GM19463 (cell line): Measurements from ENCODE around the gene CRYBG3.
"Not testable (repeated sequence)": the region's sequence is repeated elsewhere in the genome, so short reads cannot be mapped to it uniquely, and the experiment has no call there.

Experiments used
- ATAC-seq: cut with Tn5 transposase; IDR thresholded peaks from one replicate; pipeline ENCODE4 v1.9.1; 2021; ENCODE audit warnings: mild to moderate bottlenecking, moderate library complexity; ENCODE audit not compliant: unreplicated experiment

The CRYBG3 gene

GRCh38 chr3:97895216-97895615 lies 73.4 kb downstream of the CRYBG3 start:
- peak; percentile 76 for ATAC-seq

- ATAC-seq = no peak
These were observed 74.3 kb downstream of the CRYBG3 start for GRCh38 chr3:97896129-97896528.

- no peak for ATAC-seq
These were observed 74.7 kb downstream of the CRYBG3 start for GRCh38 chr3:97896547-97896946.

GRCh38 chr3:97899331-97899730 lies 77.5 kb downstream of the CRYBG3 start:
- ATAC-seq = no peak

DNA sequence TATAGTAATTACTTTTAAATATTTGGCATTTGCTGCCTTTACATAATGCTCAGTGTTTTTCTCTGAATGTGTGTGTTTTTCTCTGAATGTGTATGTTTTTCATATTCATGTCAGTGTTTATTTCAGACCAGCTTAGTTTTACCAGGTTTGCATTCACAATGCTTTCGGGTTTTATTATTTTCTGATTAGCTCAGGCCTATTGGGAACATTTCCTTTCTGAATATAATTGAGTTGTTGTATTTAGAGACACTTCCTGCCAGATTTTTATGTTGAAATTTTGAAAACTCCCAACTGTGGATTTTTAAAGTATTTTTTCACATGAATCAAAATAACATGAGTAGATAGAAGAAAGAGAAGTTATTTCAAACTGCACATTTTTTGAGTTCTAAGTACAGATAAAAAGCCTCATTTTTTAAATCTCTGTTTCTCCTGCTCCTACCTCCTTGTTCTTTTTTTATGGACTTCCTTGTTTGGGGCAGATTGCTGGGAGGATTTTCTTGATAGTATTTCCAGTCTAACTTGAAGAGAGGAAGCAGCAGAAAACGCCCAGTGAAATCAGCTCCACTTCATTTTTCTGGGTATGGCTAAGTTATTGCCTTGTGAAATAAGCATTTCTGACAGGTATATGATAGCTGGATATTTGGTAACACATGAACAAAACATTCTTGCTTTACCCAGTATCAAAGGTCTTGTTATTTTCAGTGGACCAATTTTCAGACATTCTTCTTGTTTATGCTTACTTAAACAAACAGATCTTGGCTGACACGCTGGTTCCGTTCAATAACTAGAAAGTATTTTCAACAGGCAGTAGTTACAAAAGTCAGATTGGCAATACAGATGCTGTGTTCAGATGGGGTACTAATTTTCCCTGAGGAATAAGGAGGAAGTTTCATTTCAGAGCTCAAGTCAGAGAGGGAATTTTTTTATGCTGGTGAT lies 79.8 kb downstream of the CRYBG3 start:
- ATAC-seq = no peak

DNA sequence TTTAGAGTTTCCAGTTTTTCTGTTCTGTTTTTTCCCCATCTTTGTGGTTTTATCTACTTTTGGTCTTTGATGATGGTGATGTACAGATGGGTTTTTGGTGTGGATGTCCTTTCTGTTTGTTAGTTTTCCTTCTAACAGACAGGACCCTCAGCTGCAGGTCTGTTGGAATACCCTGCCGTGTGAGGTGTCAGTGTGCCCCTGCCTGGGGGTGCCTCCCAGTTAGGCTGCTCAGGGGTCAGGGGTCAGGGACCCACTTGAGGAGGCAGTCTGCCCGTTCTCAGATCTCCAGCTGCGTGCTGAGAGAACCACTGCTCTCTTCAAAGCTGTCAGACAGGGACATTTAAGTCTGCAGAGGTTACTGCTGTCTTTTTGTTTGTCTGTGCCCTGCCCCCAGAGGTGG lies 88.0 kb downstream of the CRYBG3 start:
- not testable (repeated sequence) for ATAC-seq

DNA sequence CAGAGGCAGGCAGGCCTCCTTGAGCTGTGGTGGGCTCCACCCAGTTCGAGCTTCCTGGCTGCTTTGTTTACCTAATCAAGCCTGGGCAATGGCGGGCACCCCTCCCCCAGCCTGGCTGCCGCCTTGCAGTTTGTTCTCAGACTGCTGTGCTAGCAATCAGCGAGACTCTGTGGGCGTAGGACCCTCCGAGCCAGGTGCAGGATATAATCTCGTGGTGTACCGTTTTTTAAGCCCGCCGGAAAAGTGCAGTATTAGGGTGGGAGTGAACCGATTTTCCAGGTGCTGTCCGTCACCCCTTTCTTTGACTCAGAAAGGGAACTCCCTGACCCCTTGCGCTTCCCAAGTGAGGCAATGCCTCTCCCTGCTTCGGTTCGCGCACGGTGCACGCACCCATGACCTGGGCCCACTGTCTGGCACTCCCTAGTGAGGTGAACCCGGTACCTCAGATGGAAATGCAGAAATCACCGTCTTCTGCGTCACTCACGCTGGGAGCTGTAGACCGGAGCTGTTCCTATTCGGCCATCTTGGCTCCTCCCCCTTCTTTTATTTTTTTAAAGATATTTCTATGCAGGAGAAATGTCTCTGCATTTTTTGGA lies 88.5 kb downstream of the CRYBG3 start:
- ATAC-seq = not testable (repeated sequence)

DNA sequence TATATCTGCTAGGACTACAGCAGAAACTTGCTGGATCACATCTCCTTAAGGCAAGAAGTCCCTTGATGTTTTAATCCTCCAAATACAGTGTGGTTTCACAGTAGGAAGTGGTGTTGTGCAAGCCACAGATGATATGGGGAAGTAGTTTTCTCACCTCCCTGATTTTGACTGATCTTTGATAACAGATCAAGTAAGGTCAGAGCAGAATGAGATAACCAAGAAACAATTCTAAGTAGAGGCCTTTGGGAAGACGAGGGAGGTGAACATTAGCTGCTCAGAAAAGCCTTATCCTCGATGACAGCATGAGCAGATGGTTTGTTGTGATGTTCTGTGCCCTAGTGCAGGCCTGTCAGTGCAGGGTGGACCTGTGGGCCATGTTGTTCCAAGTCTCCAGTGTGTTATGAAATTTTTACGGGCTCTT lies 89.1 kb downstream of the CRYBG3 start:
- ATAC-seq = no peak

DNA sequence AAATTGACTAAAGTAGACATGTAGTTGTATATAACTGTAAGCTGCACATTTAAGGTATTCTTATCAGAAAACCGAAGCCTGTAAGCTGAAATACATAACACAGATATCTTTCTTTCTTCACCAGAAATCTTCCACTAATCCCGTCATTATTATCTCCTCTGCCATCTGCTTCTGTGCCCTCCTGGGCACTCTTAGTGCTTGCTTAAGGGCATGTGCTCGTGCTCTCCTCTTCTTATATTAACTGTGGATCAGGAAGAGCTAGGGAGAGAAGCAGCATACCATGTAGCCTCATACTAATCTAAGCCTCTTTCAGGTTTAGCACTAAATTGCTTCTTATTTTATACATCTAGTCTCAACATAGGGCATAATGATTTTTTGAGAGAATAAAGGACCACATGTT lies 89.6 kb downstream of the CRYBG3 start:
- ATAC-seq = no peak

GRCh38 chr3:97914388-97914787 lies 92.6 kb downstream of the CRYBG3 start:
- ATAC-seq = no peak

DNA sequence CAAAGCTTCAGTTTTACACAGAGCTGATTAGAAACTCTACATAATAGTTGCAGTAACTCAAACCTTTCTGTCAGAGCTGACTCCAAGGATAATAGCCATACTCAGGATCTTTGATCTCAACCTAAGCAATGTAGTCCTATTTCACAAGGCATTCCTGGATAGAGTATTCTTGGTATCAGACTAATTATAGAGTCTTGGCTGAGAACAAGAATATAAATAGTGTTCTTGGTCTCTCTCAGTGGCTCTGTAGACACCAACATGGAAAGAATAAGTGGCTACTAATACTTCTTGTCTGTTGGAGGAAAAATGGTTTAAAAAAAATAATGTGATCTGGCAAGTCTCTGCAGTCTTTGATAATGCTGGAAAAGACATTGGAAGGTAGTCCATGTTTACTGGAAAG lies 94.8 kb downstream of the CRYBG3 start:
- ATAC-seq = no peak

DNA sequence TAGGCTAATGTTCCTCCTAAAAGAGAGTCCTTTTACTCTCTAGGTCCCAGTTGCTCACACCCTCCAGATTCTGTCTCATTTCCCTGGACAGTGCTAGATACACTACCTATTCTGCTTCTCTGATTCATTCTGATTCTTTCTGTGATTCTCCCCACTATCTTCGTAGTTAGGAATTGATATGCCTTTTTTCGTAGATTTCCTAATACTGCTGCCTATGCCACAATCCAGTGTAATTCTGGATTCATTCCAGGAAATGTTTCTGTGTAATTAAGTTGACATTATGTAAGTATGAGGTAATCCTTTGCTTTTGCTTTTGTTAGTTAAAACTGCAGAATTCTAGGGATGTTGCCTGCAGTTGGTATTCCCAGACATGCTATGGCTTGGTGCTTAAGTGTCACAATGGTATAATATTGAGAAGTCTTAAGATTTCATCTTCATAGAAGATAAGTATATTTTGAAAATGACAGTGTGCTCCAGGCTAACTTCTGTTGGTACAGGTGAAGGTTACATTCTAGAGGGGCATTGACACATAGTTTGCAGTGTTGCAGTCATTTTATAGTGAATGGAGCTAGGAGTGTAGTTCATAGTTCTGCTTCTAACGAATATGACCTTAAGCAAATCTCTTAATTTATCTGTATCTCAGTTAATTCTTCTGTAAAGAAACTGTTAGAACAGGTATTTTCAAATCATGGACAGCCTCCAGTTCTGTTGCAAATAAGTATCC lies 96.2 kb downstream of the CRYBG3 start:
- ATAC-seq = no peak

DNA sequence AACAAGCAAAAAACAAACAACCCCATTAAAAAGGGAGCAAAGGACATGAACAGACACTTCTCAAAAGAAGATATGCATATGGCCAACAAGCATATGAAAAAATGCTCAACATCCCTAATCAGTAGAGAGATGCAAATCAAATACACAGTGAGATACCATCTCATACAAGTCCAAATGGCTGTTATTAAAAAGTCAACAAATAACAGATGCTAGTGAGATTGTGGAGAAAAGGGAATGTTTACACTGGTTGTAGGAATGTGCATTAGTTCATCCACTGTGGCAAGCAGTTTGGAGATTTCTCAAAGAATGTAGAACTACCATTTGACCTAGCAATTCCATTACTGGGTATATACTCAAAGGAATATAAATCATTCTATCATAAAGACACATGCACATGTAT lies 105.9 kb downstream of the CRYBG3 start:
- ATAC-seq = no peak

DNA sequence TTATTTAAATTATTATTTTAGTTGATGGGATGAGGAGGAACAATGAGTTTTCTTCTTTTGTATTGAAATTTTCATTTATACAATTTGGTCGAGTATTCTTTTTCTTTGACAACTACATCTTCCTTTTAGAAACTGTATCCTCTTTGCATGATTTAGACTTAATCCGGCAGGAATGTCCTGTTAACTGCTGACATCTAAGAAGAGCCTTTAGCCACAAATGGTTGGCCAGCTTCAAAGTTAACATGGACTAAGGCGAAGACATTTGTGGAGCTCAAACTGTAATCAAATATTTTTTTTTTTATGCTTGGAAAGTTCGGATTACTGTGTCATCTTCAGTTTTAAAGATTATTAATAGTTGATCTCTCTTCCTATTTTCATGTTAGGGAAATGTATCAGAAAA lies 107.2 kb downstream of the CRYBG3 start:
- ATAC-seq = no peak

GRCh38 chr3:97930018-97930417 lies 108.2 kb downstream of the CRYBG3 start:
- no peak for ATAC-seq

DNA sequence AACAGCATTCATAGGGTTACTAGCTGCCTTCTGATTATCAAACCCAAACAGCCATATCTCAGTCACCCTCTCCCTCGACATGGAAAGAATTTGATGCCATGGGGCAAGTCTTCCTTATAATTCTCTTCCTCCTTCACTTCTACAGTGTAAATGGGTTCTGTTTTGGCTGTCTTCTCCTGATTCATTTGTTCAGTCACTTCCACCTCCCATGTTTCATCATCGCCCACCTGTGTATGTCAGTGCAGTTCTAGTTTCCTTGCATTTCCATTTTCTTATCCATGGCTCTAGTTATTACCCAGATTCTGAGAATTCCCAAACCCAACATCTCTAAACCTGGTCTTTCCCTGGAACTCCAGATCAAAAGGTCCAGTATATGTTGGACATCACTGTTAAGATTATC lies 109.4 kb downstream of the CRYBG3 start:
- no peak for ATAC-seq

DNA sequence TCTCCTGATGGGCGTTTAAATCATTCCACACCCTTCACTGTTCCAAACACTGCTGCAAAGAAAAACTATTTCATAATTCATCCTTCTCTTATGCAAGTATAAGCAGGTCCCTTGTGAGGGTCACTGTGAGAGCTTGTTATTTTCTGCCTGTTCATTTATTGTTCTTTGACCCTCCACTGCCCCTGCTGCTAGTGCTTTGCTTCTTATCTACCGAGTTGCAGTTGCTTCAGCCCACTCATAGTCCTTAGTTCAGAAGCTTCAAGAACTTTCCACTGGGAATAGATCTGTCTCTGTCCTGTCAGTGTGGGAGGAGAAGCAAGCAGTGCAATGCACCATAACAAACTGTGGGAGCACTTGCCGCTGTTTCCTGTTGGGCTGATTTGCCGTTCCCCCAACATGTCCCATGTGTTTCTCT lies 110.6 kb downstream of the CRYBG3 start:
- no peak for ATAC-seq

GRCh38 chr3:97934980-97935695 lies 113.3 kb downstream of the CRYBG3 start:
- no peak for ATAC-seq

GRCh38 chr3:97935842-97936241 lies 114.0 kb downstream of the CRYBG3 start:
- ATAC-seq = no peak

GRCh38 chr3:97937205-97937604 lies 115.4 kb downstream of the CRYBG3 start:
- ATAC-seq = no peak

DNA sequence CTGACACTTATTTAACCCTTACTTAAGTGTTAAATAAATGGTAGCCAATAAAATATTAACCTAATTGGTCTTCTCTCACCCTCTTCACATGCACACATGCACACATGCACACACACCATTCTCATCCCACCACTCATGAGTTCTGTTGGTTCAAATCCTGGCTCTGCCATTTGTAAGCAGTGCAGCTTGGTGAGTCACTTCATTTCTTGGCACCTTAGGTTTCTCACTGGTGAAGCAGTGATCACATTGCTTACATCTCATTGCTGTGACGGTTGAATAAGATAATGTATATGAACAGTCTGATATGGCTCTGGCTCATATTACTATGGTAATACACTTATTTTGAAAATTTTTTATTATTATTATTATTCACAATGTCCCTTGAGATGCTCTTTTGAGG lies 116.6 kb downstream of the CRYBG3 start:
- ATAC-seq = no peak
